SU-DHL-6 (cell line): ENCODE results near the gene ADAMTS16.

Experiments
- EZH2phosphoT487 ChIP-seq: fragments of 200-600 bp; sonication (generic), shearing (Covaris generic); conservative IDR thresholded peaks from 2 replicates; pipeline ENCODE4 v1.6.1; 2018; ENCODE audit warnings: mild to moderate bottlenecking, antibody characterized with exemption, low read length, moderate library complexity, mixed read lengths
- TF ChIP-seq, protein P1 (sequence below): fragments of 200-600 bp; sonication (generic); IDR thresholded peaks from one replicate; pipeline ENCODE4 v1.5.1; 2017; ENCODE audit warnings: antibody characterized with exemption, mild to moderate bottlenecking, low read length, moderate library complexity; ENCODE audit not compliant: insufficient read depth, poor library complexity, severe bottlenecking

DNA sequence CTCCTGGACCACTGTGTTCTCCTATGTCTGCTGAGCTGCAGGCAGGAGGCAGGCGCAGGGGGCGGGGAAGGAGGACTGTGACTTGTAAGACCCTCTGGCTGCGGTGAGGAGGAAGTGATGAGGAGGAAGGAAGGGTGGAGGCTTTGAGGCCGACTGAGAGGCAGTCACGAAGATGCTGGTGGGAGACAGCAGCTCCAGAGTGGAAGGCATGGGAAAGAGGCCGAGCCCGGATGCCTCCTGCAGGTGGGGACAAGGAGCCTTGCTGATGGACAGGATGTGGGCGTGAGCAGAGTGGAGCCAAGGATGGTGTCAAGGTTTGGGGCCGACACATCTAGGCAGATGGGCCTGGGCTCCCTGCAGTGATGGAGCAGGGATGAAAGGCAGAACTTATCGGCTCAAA is 208.0 kb downstream of the ADAMTS16 start:
- TF ChIP-seq, protein P1, sequence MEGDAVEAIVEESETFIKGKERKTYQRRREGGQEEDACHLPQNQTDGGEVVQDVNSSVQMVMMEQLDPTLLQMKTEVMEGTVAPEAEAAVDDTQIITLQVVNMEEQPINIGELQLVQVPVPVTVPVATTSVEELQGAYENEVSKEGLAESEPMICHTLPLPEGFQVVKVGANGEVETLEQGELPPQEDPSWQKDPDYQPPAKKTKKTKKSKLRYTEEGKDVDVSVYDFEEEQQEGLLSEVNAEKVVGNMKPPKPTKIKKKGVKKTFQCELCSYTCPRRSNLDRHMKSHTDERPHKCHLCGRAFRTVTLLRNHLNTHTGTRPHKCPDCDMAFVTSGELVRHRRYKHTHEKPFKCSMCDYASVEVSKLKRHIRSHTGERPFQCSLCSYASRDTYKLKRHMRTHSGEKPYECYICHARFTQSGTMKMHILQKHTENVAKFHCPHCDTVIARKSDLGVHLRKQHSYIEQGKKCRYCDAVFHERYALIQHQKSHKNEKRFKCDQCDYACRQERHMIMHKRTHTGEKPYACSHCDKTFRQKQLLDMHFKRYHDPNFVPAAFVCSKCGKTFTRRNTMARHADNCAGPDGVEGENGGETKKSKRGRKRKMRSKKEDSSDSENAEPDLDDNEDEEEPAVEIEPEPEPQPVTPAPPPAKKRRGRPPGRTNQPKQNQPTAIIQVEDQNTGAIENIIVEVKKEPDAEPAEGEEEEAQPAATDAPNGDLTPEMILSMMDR = no peak
- TF ChIP-seq EZH2phosphoT487 = no peak
